ENCODE data around the gene CCDC91. TPM values are rescaled to one million over a fixed set of nuclear protein-coding genes. Genes with fewer than 3 reads are reported as not detected.
"Not testable (repeated sequence)": the region's sequence is repeated elsewhere in the genome, so short reads cannot be mapped to it uniquely, and the experiment has no call there.

The CCDC91 gene
- total and polyA plus RNA-seq, 5 experiments from 2014 or later: 57.7 to 84.6 (median 73.5) TPM

GRCh38 chr12:28267920-28268607 is 77.8 kb downstream of the CCDC91 start:
- H3K4me3 Mint-ChIP-seq, H3K27me3 Mint-ChIP-seq, ATAC-seq, H3K4me1 Mint-ChIP-seq, POLR2A ChIA-PET, DNase-seq: not testable (repeated sequence)
- peaks cover 26 to 41% (median 40%) of the 10 kb centered on the region in 3 donors for H3K36me3 Mint-ChIP-seq
- H3K27ac Mint-ChIP-seq: peak overlapping the region in 1 of 10 donors; percentile 2
- peaks cover 0 to 34% (median 20%) of the 10 kb centered on the region in 9 donors for H3K9me3 Mint-ChIP-seq

- H3K36me3 Mint-ChIP-seq: peaks cover 26 to 41% (median 39%) of the 10 kb centered on the region in 3 donors
- POLR2A ChIA-PET: no interaction called here
- H3K9me3 Mint-ChIP-seq: peaks cover 0 to 34% (median 20%) of the 10 kb centered on the region in 9 donors
- ATAC-seq (no peak), DNase-seq (no peak)
- H3K27me3 Mint-ChIP-seq: no peaks in the 10 kb centered on the region
- H3K4me1 Mint-ChIP-seq: peaks cover 0 to 6% (median 2%) of the 10 kb centered on the region in 4 donors
- H3K4me3 Mint-ChIP-seq: no peak overlapping the region
- H3K27ac Mint-ChIP-seq: peak overlapping the region in 1 of 10 donors; percentile 2
Observed at GRCh38 chr12:28268608-28269229, 78.5 kb downstream of the CCDC91 start.

- Mint-ChIP-seq H3K36me3 (peaks cover 26 to 51% (median 46%) of the 10 kb centered on the region in 3 donors), H3K4me1 (peaks cover 0 to 8% (median 3%) of the 10 kb centered on the region in 4 donors), H3K27ac (no peak overlapping the region), H3K27me3 (no peaks in the 10 kb centered on the region), H3K9me3 (peaks cover 0 to 34% (median 22%) of the 10 kb centered on the region in 9 donors), H3K4me3 (no peak overlapping the region)
- no peak for DNase-seq
- POLR2A ChIA-PET: no interaction called here
- no peak for ATAC-seq
Observed at GRCh38 chr12:28269851-28270250, 79.6 kb downstream of the CCDC91 start.

GRCh38 chr12:28278499-28278898 is 88.2 kb downstream of the CCDC91 start:
- Mint-ChIP-seq H3K4me1 (peaks cover 12 to 16% (median 16%) of the 10 kb centered on the region in 4 donors), H3K27me3 (no peaks in the 10 kb centered on the region), H3K9me3 (peaks cover 0 to 23% (median 13%) of the 10 kb centered on the region in 9 donors), H3K27ac (peak overlapping the region in 3 of 10 donors; percentile 13 to 49 (median 35)), H3K4me3 (peak overlapping the region in 1 of 10 donors; percentile 20), H3K36me3 (peaks cover 15 to 53% (median 46%) of the 10 kb centered on the region in 3 donors)
- POLR2A ChIA-PET: no interaction called here
- no peak for DNase-seq
- no peak for ATAC-seq

GRCh38 chr12:28278960-28279359 is 88.7 kb downstream of the CCDC91 start:
- H3K4me1 Mint-ChIP-seq: peaks cover 12 to 19% (median 16%) of the 10 kb centered on the region in 4 donors
- no peak for ATAC-seq
- H3K4me3 Mint-ChIP-seq: no peak overlapping the region
- H3K36me3 Mint-ChIP-seq: peaks cover 20 to 55% (median 48%) of the 10 kb centered on the region in 3 donors
- peak overlapping the region in 2 of 10 donors; percentile 2 to 28 for H3K27ac Mint-ChIP-seq
- H3K9me3 Mint-ChIP-seq: peaks cover 0 to 28% (median 13%) of the 10 kb centered on the region in 9 donors
- no peaks in the 10 kb centered on the region for H3K27me3 Mint-ChIP-seq
- POLR2A ChIA-PET: no interaction called here
- no peak for DNase-seq

GRCh38 chr12:28286352-28286751 is 96.1 kb downstream of the CCDC91 start:
- DNase-seq (no peak), ATAC-seq (no peak)
- Mint-ChIP-seq H3K9me3 (peaks cover 23 to 88% (median 40%) of the 10 kb centered on the region in 9 donors), H3K36me3 (peaks cover 63 to 88% (median 73%) of the 10 kb centered on the region in 3 donors), H3K27ac (no peak overlapping the region), H3K27me3 (no peaks in the 10 kb centered on the region), H3K4me3 (no peak overlapping the region), H3K4me1 (peaks cover 6 to 11% (median 9%) of the 10 kb centered on the region in 4 donors)
- POLR2A ChIA-PET: no interaction called here

- Mint-ChIP-seq H3K4me3 (no peak overlapping the region), H3K4me1 (peaks cover 7 to 16% (median 12%) of the 10 kb centered on the region in 4 donors), H3K27ac (no peak overlapping the region), H3K9me3 (peaks cover 18 to 57% (median 36%) of the 10 kb centered on the region in 9 donors), H3K27me3 (no peaks in the 10 kb centered on the region), H3K36me3 (peaks cover 52 to 77% (median 67%) of the 10 kb centered on the region in 3 donors)
- ATAC-seq: no peak
- no peak for DNase-seq
- POLR2A ChIA-PET: no interaction called here
Observed at GRCh38 chr12:28290262-28290661, 100.0 kb downstream of the CCDC91 start.

- no peak for DNase-seq
- Mint-ChIP-seq H3K9me3 (peaks cover 14 to 39% (median 29%) of the 10 kb centered on the region in 9 donors), H3K4me3 (no peak overlapping the region), H3K4me1 (peaks cover 2 to 10% (median 8%) of the 10 kb centered on the region in 4 donors), H3K36me3 (peaks cover 39 to 63% (median 56%) of the 10 kb centered on the region in 3 donors), H3K27me3 (no peaks in the 10 kb centered on the region), H3K27ac (no peak overlapping the region)
- ATAC-seq: no peak
- POLR2A ChIA-PET: no interaction called here
Observed at GRCh38 chr12:28292699-28293098, 102.4 kb downstream of the CCDC91 start.

- H3K36me3 Mint-ChIP-seq: peaks cover 25 to 50% (median 43%) of the 10 kb centered on the region in 3 donors
- peaks cover 8 to 23% (median 13%) of the 10 kb centered on the region in 9 donors for H3K9me3 Mint-ChIP-seq
- peaks cover 4 to 17% (median 8%) of the 10 kb centered on the region in 4 donors for H3K4me1 Mint-ChIP-seq
- H3K4me3 Mint-ChIP-seq: no peak overlapping the region
- POLR2A ChIA-PET: no interaction called here
- no peaks in the 10 kb centered on the region for H3K27me3 Mint-ChIP-seq
- DNase-seq: no peak
- peak overlapping the region in 1 of 10 donors; percentile 86 for H3K27ac Mint-ChIP-seq
- no peak for ATAC-seq
Observed at GRCh38 chr12:28294300-28294699, 104.0 kb downstream of the CCDC91 start.

- no peak for DNase-seq
- Mint-ChIP-seq H3K27ac (no peak overlapping the region), H3K4me1 (peaks cover 4 to 20% (median 11%) of the 10 kb centered on the region in 4 donors), H3K4me3 (no peak overlapping the region), H3K36me3 (peaks cover 15 to 37% (median 27%) of the 10 kb centered on the region in 3 donors), H3K27me3 (no peaks in the 10 kb centered on the region), H3K9me3 (peaks cover 0 to 5% (median 2%) of the 10 kb centered on the region in 9 donors)
- POLR2A ChIA-PET: no interaction called here
- no peak for ATAC-seq
Observed at GRCh38 chr12:28296287-28296686, 106.0 kb downstream of the CCDC91 start.

- peaks cover 0 to 34% (median 28%) of the 10 kb centered on the region in 3 donors for H3K36me3 Mint-ChIP-seq
- H3K9me3 Mint-ChIP-seq: no peaks in the 10 kb centered on the region
- no peak overlapping the region for H3K4me3 Mint-ChIP-seq
- DNase-seq (no peak), ATAC-seq (no peak)
- no peaks in the 10 kb centered on the region for H3K27me3 Mint-ChIP-seq
- H3K4me1 Mint-ChIP-seq: peaks cover 2 to 11% (median 8%) of the 10 kb centered on the region in 4 donors
- no peak overlapping the region for H3K27ac Mint-ChIP-seq
- POLR2A ChIA-PET: no interaction called here
Observed at GRCh38 chr12:28303192-28303591, 112.9 kb downstream of the CCDC91 start.

- no peak overlapping the region for H3K4me3 Mint-ChIP-seq
- no peaks in the 10 kb centered on the region for H3K27me3 Mint-ChIP-seq
- POLR2A ChIA-PET: no interaction called here
- H3K36me3 Mint-ChIP-seq: peaks cover 16 to 60% (median 58%) of the 10 kb centered on the region in 3 donors
- no peak for DNase-seq
- no peak for ATAC-seq
- peak overlapping the region in 1 of 10 donors; percentile 45 for H3K27ac Mint-ChIP-seq
- H3K9me3 Mint-ChIP-seq: no peaks in the 10 kb centered on the region
- peaks cover 0 to 5% (median 0%) of the 10 kb centered on the region in 4 donors for H3K4me1 Mint-ChIP-seq
Observed at GRCh38 chr12:28306535-28306934, 116.3 kb downstream of the CCDC91 start.

GRCh38 chr12:28308891-28309290 is 118.6 kb downstream of the CCDC91 start:
- no peak overlapping the region for H3K4me3 Mint-ChIP-seq
- DNase-seq (no peak), ATAC-seq (no peak)
- peaks cover 29 to 79% (median 75%) of the 10 kb centered on the region in 3 donors for H3K36me3 Mint-ChIP-seq
- H3K4me1 Mint-ChIP-seq: no peaks in the 10 kb centered on the region
- no peaks in the 10 kb centered on the region for H3K27me3 Mint-ChIP-seq
- no peak overlapping the region for H3K27ac Mint-ChIP-seq
- H3K9me3 Mint-ChIP-seq: peaks cover 0 to 4% (median 0%) of the 10 kb centered on the region in 9 donors
- POLR2A ChIA-PET: no interaction called here
